Fibroblast of lung (primary cell): ENCODE data around the gene P2RY11. TPM values are rescaled to one million over a fixed set of nuclear protein-coding genes. Genes with fewer than 3 reads are reported as not detected.
A peak's percentile ranks its signal among the peaks of the same experiment; 100 is the strongest.

ENCODE experiments used
- DNase-seq, 2 donors: peaks; one replicate each; pipeline versions ENCODE4 v3.0.0 to v3.0.0-alpha.2; 2010; ENCODE audit warnings: low read depth in 2 of 2
- H2AFZ ChIP-seq: 2 replicates; pipeline ENCODE4 v1.5.1; 2012; ENCODE audit warnings: low read length, control low read depth, inconsistent platforms
- H3K27ac ChIP-seq: 2 replicates; pipeline ENCODE4 v1.5.1; 2011; ENCODE audit warnings: low read length, control low read depth; ENCODE audit not compliant: insufficient read depth
- H3K27me3 ChIP-seq: 2 replicates; pipeline ENCODE4 v1.5.1; 2011; ENCODE audit warnings: mild to moderate bottlenecking, low read length; ENCODE audit not compliant: control insufficient read depth, insufficient read depth
- H3K36me3 ChIP-seq: 2 replicates; pipeline ENCODE4 v1.5.1; 2011; ENCODE audit warnings: low read length; ENCODE audit not compliant: control insufficient read depth, insufficient read depth
- H3K4me1 ChIP-seq: 2 replicates; pipeline ENCODE4 v1.5.1; 2011; ENCODE audit warnings: low read length; ENCODE audit not compliant: control insufficient read depth, insufficient read depth; ENCODE audit errors: extremely low read depth
- H3K4me2 ChIP-seq: 2 replicates; pipeline ENCODE4 v1.5.1; 2011; ENCODE audit warnings: low read length, control low read depth; ENCODE audit not compliant: insufficient read depth; ENCODE audit errors: extremely low read depth
- H3K4me3 ChIP-seq, 4 experiments: fragments of 200-600 bp in 1 of 4; sonication (generic) in 1 of 4; replicated peaks in 1 of 4; 2 replicates each; pipeline ENCODE4 v1.5.1; 2011 to 2016; ENCODE audit warnings: low read length in 4 of 4, low read depth in 3 of 4, mild to moderate bottlenecking in 3 of 4, control low read depth in 2 of 4, inconsistent platforms in 1 of 4, mixed read lengths in 1 of 4; ENCODE audit not compliant: insufficient read depth in 1 of 4; ENCODE audit errors: control extremely low read depth in 1 of 4
- H3K79me2 ChIP-seq: 2 replicates; pipeline ENCODE4 v1.5.1; 2012; ENCODE audit warnings: mild to moderate bottlenecking, low read length, inconsistent platforms; ENCODE audit not compliant: control insufficient read depth, insufficient read depth
- H3K9ac ChIP-seq: 2 replicates; pipeline ENCODE4 v1.5.1; 2011; ENCODE audit warnings: mild to moderate bottlenecking, low read length, control low read depth; ENCODE audit not compliant: insufficient read depth
- H3K9me3 ChIP-seq: 2 replicates; pipeline ENCODE4 v1.5.1; 2012; ENCODE audit warnings: low read depth, low read length; ENCODE audit not compliant: control insufficient read depth, insufficient read depth
- H4K20me1 ChIP-seq: 2 replicates; pipeline ENCODE4 v1.5.1; 2011; ENCODE audit warnings: low read length; ENCODE audit not compliant: control insufficient read depth, insufficient read depth; ENCODE audit errors: extremely low read depth
- CTCF ChIP-seq, 2 donors: IDR thresholded peaks in 1 of 2; conservative IDR thresholded peaks in 1 of 2; 1 replicate in 1 of 2; 2 replicates in 1 of 2; pipeline ENCODE4 v1.5.1; 2011 to 2012; ENCODE audit warnings: low read length in 2 of 2, control low read depth in 1 of 2, inconsistent platforms in 1 of 2, low read depth in 1 of 2, mild to moderate bottlenecking in 1 of 2
- EZH2 ChIP-seq: IDR thresholded peaks from 2 replicates; pipeline ENCODE4 v1.5.1; 2012; ENCODE audit warnings: low read length, control low read depth, mild to moderate bottlenecking; ENCODE audit errors: missing control alignments
- polyA plus RNA-seq, 2 donors: library from polyadenylated mRNA; depleted of rRNA in 1 of 2; stranded (reverse) in 1 of 2; unstranded in 1 of 2; fragments of >200 nt; gene quantifications; 2 replicates each; pipeline ENCODE4 v1.2.1, GENCODE V29; 2011 to 2012; ENCODE audit warnings: missing spikeins in 1 of 2
- total RNA-seq: library from RNA; depleted of rRNA; stranded (reverse); fragments of >200 nt; gene quantifications from 2 replicates; pipeline ENCODE4 v1.2.1, GENCODE V29; 2014

P2RY11 gene
- total and polyA plus RNA-seq, 2 donors (not counting 1 experiment from before 2014, with no cell fraction given), result 0.68 to 3.3 TPM

- no peaks in the 10 kb centered on the region for H3K79me2 ChIP-seq
- H3K9me3 ChIP-seq, result no peaks in the 10 kb centered on the region
- no peak overlapping the region for H3K27ac ChIP-seq
- H3K27me3 ChIP-seq, result no peaks in the 10 kb centered on the region
- peaks cover 10% of the 10 kb centered on the region for H3K4me1 ChIP-seq
- no peak for DNase-seq
- H3K9ac ChIP-seq, result no peak overlapping the region
- no peak overlapping the region for H3K4me2 ChIP-seq
- peaks cover 13% of the 10 kb centered on the region for H3K36me3 ChIP-seq
- no peaks in the 10 kb centered on the region for H4K20me1 ChIP-seq
- no peak overlapping the region for H2AFZ ChIP-seq
- no peak for TF ChIP-seq CTCF (conservative IDR thresholded peaks at IDR 0.05 in 1 of 2, IDR thresholded peaks at IDR 0.05 in 1 of 2; ENCODE audit: low read depth in 1 of 2, low read length in 2 of 2)
- TF ChIP-seq EZH2, result no peak
- H3K4me3 ChIP-seq, result no peak overlapping the region
Measured at GRCh38 chr19:10092648-10093294, 18.7 kb upstream of the P2RY11 start.

- no peak for TF ChIP-seq CTCF (conservative IDR thresholded peaks at IDR 0.05 in 1 of 2, IDR thresholded peaks at IDR 0.05 in 1 of 2; ENCODE audit: low read depth in 1 of 2, low read length in 2 of 2)
- no peak for TF ChIP-seq EZH2
- Histone ChIP-seq H3K27ac (no peak overlapping the region), H3K79me2 (no peaks in the 10 kb centered on the region), H2AFZ (no peak overlapping the region), H3K9ac (no peak overlapping the region), H3K9me3 (no peaks in the 10 kb centered on the region), H3K4me2 (no peak overlapping the region), H3K4me3 (no peak overlapping the region), H4K20me1 (no peaks in the 10 kb centered on the region), H3K36me3 (peaks cover 13% of the 10 kb centered on the region), H3K27me3 (no peaks in the 10 kb centered on the region), H3K4me1 (peaks cover 10% of the 10 kb centered on the region)
- no peak for DNase-seq
Measured at GRCh38 chr19:10093295-10094186, 18.0 kb upstream of the P2RY11 start.

- Histone ChIP-seq H3K9ac (peak overlapping the region; percentile 13), H3K9me3 (no peaks in the 10 kb centered on the region), H4K20me1 (no peaks in the 10 kb centered on the region), H3K4me1 (peaks cover 10% of the 10 kb centered on the region), H3K4me2 (peak overlapping the region; percentile 59), H3K27ac (no peak overlapping the region), H3K4me3 (peak overlapping the region in 1 of 4 experiments; percentile 45), H3K36me3 (peaks cover 8% of the 10 kb centered on the region), H3K79me2 (no peaks in the 10 kb centered on the region), H3K27me3 (no peaks in the 10 kb centered on the region), H2AFZ (peak overlapping the region; percentile 24)
- no peak for TF ChIP-seq EZH2
- no peak for TF ChIP-seq CTCF (conservative IDR thresholded peaks at IDR 0.05 in 1 of 2, IDR thresholded peaks at IDR 0.05 in 1 of 2; ENCODE audit: low read depth in 1 of 2, low read length in 2 of 2)
- DNase-seq, result no peak
Measured at GRCh38 chr19:10095622-10095947, 15.9 kb upstream of the P2RY11 start.
